K562 (cell line): ENCODE measurements around the gene UNC93B1. TPM values are rescaled to one million over a fixed set of nuclear protein-coding genes. Genes with fewer than 3 reads are reported as not detected.

ENCODE experiments used
- CTBP1 ChIP-seq: fragments of 450-650 bp; IDR thresholded peaks from 2 replicates; pipeline ENCODE4 v1.6.1; 2016; ENCODE audit warnings: borderline replicate concordance
- DPF2 ChIP-seq: fragments of 450-650 bp; IDR thresholded peaks from 2 replicates; pipeline ENCODE4 v1.6.1; 2016
- ELF2 ChIP-seq: fragments of 250-450 bp; sonication (Bioruptor Pico); IDR thresholded peaks from 2 replicates; pipeline ENCODE4 v1.5.0; 2021; ENCODE audit warnings: mild to moderate bottlenecking
- HCFC1 ChIP-seq: IDR thresholded peaks from 2 replicates; pipeline ENCODE4 v1.6.1; 2012; ENCODE audit warnings: low read depth, low read length, improper control_type of control experiment
- HDAC1 ChIP-seq, 2 experiments: fragments of 450-650 bp; IDR thresholded peaks; 2 replicates each; pipeline ENCODE4 v1.6.1; 2016 to 2017; ENCODE audit warnings: inconsistent platforms in 1 of 2, mild to moderate bottlenecking in 1 of 2, moderate library complexity in 1 of 2
- HIVEP1 ChIP-seq: fragments of 250-450 bp; sonication (Bioruptor Pico); IDR thresholded peaks from 2 replicates; pipeline ENCODE4 v1.4.0; 2020; ENCODE audit warnings: mild to moderate bottlenecking
- JUN ChIP-seq, 2 experiments: sonication (generic) in 1 of 2; formaldehyde crosslinking in 1 of 2; IDR thresholded peaks; 2 replicates each; pipeline versions ENCODE4 v1.6.1 to v1.8.0; 2012 to 2022; ENCODE audit warnings: borderline replicate concordance in 2 of 2, mild to moderate bottlenecking in 2 of 2, improper control_type of control experiment in 1 of 2, low read depth in 1 of 2, low read length in 1 of 2, missing genetic modification reagents in 1 of 2
- MAFG ChIP-seq: fragments of 450-650 bp; conservative IDR thresholded peaks from 2 replicates; pipeline ENCODE4 v1.6.1; 2016; ENCODE audit warnings: missing genetic modification characterization, missing compliant biosample characterization
- PCBP1 ChIP-seq: fragments of 200-400 bp; formaldehyde crosslinking; IDR thresholded peaks from 2 replicates; pipeline ENCODE4 v1.6.1; 2018; ENCODE audit warnings: mild to moderate bottlenecking, low read depth, low read length; ENCODE audit not compliant: poor library complexity, severe bottlenecking
- PHF21A ChIP-seq: fragments of 450-650 bp; IDR thresholded peaks from 2 replicates; pipeline ENCODE4 v1.6.1; 2017; ENCODE audit warnings: low read depth, borderline replicate concordance
- ZBTB43 ChIP-seq: sonication (generic); formaldehyde crosslinking; IDR thresholded peaks from 2 replicates; pipeline ENCODE4 v1.8.0; 2023; ENCODE audit warnings: mild to moderate bottlenecking, missing genetic modification reagents
- ZNF75A ChIP-seq: fragments of 450-650 bp; formaldehyde crosslinking; IDR thresholded peaks from 2 replicates; pipeline ENCODE4 v1.4.0; 2020; ENCODE audit warnings: mild to moderate bottlenecking
- polyA plus RNA-seq, 8 experiments: library from polyadenylated mRNA; depleted of rRNA in 4 of 8; stranded (reverse) in 5 of 8; unstranded in 3 of 8; fragments of >200 nt; fragmentation: Nextera tagmentation in 2 of 8; fragmentation: Illumina TruSeq in 1 of 8; extraction: Ambion mirVana in 2 of 8; extraction: Trizol in 1 of 8; gene quantifications; 2 replicates each; pipeline versions ENCODE4 v1.2.1 to v1.2.3, GENCODE V29; 2011 to 2014; ENCODE audit warnings: inconsistent platforms in 1 of 8, missing spikeins in 1 of 8
- total RNA-seq, 7 experiments: library from RNA; depleted of rRNA in 6 of 7; stranded (reverse); fragments of >200 nt in 6 of 7; fragmentation: Illumina TruSeq in 2 of 7; extraction: Trizol in 2 of 7; gene quantifications; 2 replicates each; pipeline versions ENCODE4 v1.2.1 to v1.2.3, GENCODE V29; 2011 to 2021; ENCODE audit warnings: low replicate concordance in 1 of 7
- TF ChIP-seq, protein P1 (sequence below): fragments of 450-650 bp; IDR thresholded peaks from 2 replicates; pipeline ENCODE4 v1.6.1; 2018; ENCODE audit not compliant: partially characterized antibody
- TF ChIP-seq, protein P2 (sequence below): sonication (generic); formaldehyde crosslinking; IDR thresholded peaks from 2 replicates; pipeline ENCODE4 v1.9.0; 2022; ENCODE audit warnings: mild to moderate bottlenecking, missing genetic modification reagents
- TF ChIP-seq, protein P3 (sequence below): fragments of 450-650 bp; formaldehyde crosslinking; IDR thresholded peaks from 2 replicates; pipeline ENCODE4 v1.4.0; 2020; ENCODE audit warnings: mild to moderate bottlenecking, moderate library complexity
- TF ChIP-seq, protein P4 (sequence below): sonication (generic); formaldehyde crosslinking; IDR thresholded peaks from 2 replicates; pipeline ENCODE4 v1.8.0; 2022; ENCODE audit warnings: missing genetic modification reagents, mild to moderate bottlenecking, moderate library complexity, borderline replicate concordance

Gene UNC93B1
- total and polyA plus RNA-seq, 9 of the 15 experiments (the other 6 are each of a cell fraction or from before 2014, with no cell fraction given) = 0.10 to 13.6 (median 6.5) TPM

- TF ChIP-seq, protein P1, sequence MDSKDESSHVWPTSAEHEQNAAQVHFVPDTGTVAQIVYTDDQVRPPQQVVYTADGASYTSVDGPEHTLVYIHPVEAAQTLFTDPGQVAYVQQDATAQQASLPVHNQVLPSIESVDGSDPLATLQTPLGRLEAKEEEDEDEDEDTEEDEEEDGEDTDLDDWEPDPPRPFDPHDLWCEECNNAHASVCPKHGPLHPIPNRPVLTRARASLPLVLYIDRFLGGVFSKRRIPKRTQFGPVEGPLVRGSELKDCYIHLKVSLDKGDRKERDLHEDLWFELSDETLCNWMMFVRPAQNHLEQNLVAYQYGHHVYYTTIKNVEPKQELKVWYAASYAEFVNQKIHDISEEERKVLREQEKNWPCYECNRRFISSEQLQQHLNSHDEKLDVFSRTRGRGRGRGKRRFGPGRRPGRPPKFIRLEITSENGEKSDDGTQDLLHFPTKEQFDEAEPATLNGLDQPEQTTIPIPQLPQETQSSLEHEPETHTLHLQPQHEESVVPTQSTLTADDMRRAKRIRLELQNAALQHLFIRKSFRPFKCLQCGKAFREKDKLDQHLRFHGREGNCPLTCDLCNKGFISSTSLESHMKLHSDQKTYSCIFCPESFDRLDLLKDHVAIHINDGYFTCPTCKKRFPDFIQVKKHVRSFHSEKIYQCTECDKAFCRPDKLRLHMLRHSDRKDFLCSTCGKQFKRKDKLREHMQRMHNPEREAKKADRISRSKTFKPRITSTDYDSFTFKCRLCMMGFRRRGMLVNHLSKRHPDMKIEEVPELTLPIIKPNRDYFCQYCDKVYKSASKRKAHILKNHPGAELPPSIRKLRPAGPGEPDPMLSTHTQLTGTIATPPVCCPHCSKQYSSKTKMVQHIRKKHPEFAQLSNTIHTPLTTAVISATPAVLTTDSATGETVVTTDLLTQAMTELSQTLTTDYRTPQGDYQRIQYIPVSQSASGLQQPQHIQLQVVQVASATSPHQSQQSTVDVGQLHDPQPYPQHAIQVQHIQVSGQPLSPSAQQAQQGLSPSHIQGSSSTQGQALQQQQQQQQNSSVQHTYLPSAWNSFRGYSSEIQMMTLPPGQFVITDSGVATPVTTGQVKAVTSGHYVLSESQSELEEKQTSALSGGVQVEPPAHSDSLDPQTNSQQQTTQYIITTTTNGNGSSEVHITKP = peak; percentile 11
- TF ChIP-seq PCBP1 (peak; percentile 21), CTBP1 (peak; percentile 45; the same call in 1 of the 2 replicates), HCFC1 (no peak), DPF2 (0 out of 2 replicates have a peak, but pooled peaks have one; percentile 20), ZBTB43 (peak; percentile 38; the same call in 1 of the 2 replicates), MAFG (tag) (no peak), PHF21A (0 out of 2 replicates have a peak, but pooled peaks have one; percentile 37), ZNF75A (no peak), HDAC1 (IDR thresholded peaks at IDR 0.05) (peak in 1 of 2 experiments; percentile 49; a peak in 1 of 4 replicates), JUN (IDR thresholded peaks at IDR 0.05; ENCODE audit: borderline replicate concordance, low read depth, low read length) (0 out of 2 replicates have a peak, but pooled peaks have one; percentile 12), JUN (CRISPR knock-in tag; IDR thresholded peaks at IDR 0.05; ENCODE audit: borderline replicate concordance) (no peak), ELF2 (CRISPR knock-in tag) (peak; percentile 27; the same call in 1 of the 2 replicates), HIVEP1 (CRISPR knock-in tag) (no peak)
- TF ChIP-seq, protein P2, sequence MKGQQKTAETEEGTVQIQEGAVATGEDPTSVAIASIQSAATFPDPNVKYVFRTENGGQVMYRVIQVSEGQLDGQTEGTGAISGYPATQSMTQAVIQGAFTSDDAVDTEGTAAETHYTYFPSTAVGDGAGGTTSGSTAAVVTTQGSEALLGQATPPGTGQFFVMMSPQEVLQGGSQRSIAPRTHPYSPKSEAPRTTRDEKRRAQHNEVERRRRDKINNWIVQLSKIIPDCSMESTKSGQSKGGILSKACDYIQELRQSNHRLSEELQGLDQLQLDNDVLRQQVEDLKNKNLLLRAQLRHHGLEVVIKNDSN = peak; percentile 75
- TF ChIP-seq, protein P3, sequence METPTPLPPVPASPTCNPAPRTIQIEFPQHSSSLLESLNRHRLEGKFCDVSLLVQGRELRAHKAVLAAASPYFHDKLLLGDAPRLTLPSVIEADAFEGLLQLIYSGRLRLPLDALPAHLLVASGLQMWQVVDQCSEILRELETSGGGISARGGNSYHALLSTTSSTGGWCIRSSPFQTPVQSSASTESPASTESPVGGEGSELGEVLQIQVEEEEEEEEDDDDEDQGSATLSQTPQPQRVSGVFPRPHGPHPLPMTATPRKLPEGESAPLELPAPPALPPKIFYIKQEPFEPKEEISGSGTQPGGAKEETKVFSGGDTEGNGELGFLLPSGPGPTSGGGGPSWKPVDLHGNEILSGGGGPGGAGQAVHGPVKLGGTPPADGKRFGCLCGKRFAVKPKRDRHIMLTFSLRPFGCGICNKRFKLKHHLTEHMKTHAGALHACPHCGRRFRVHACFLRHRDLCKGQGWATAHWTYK (CRISPR knock-in tag) = peak; percentile 58; the same call in 1 of the 2 replicates
- TF ChIP-seq, protein P4, sequence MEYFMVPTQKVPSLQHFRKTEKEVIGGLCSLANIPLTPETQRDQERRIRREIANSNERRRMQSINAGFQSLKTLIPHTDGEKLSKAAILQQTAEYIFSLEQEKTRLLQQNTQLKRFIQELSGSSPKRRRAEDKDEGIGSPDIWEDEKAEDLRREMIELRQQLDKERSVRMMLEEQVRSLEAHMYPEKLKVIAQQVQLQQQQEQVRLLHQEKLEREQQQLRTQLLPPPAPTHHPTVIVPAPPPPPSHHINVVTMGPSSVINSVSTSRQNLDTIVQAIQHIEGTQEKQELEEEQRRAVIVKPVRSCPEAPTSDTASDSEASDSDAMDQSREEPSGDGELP = peak; percentile 55; the same call in 1 of the 2 replicates
Measured at GRCh38 chr11:68003846-68004550, at the start of gene UNC93B1 (continued).
